Measurements from ENCODE around the gene EPM2A. TPM values are rescaled to one million over a fixed set of nuclear protein-coding genes. Genes with fewer than 3 reads are reported as not detected.

EPM2A gene
- total and polyA plus RNA-seq, 2 experiments from 2014 or later = 3.7 to 17.8 TPM

DNA sequence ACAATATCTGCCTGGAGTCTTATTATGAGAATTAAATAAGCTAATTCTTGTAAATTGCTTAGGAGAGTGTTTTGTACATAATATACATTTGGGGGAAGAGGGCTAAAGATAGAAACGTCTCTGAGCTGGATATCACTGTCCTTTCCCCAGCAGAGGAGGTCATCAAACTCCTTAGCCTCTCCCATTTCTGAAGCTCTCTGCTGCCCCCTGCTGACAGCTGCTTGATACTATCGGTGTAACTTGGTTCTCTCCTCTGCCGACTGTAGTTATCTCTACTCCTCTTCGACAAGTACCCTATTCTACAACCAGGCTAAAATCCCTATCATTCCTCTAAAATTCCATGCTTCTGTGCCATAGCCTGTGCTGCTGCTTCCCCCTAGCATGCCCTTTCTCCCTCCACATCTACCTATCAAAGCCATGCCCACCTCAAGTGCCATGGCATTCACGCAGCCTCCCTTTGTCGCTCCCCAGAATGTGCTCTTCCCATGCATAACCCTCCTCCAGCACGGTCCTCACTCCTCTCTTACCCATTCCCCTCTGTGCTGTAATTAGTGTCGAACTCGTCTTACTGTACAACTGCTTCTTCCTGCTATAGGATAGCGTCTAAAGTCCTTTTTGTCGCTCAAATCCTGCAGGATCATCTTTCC lies 101.2 kb downstream of the EPM2A start:
- TF ChIP-seq ZNF331 (CRISPR knock-in tag; IDR thresholded peaks at IDR 0.05; ENCODE audit: low read depth) (no peak), POLR2AphosphoS5 (IDR thresholded peaks at IDR 0.05; ENCODE audit: low read depth) (no peak), CTCF (conservative IDR thresholded peaks at IDR 0.05; ENCODE audit: low read depth in 2 of 2) (peak; percentile 82 to 94), EZH2 (IDR thresholded peaks at IDR 0.05; ENCODE audit: low read depth, unreplicated experiment) (no peak)
- H3K4me3 Mint-ChIP-seq = peak overlapping the region; percentile 4; the same call in 1 of the 3 replicates
- H3K4me1 Mint-ChIP-seq = peaks cover 7% of the 10 kb centered on the region

DNA sequence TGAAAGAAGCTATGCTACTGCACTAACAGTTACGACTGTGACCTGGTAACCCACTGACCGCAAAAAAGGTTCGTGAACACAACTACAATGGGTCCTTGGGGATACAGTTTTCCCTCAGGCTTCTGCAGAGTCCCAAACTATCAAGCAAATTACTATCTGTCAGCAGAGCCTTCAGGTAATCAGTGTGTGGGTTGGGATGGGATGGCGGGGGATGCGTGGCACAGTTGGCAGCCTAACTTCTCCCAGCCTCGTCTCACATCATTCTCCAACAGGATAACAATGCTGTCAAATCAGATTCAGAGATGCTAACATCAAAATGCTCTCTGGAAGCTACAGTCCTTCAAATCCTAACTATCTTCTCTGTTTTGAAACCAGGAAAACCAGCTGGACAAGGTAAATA lies 102.3 kb downstream of the EPM2A start:
- no peaks in the 10 kb centered on the region for H3F3A ChIP-seq (replicated peaks; ENCODE audit: low read depth)
- H3K27me3 ChIP-seq (ENCODE audit: insufficient read depth) = no peaks in the 10 kb centered on the region
- H3K36me3 ChIP-seq (ENCODE audit: insufficient read depth) = no peaks in the 10 kb centered on the region
- Mint-ChIP-seq H3K27me3 (ENCODE audit: insufficient read depth, low read depth, poor library complexity) (no peaks in the 10 kb centered on the region), H3K4me3 (no peak overlapping the region), H3K36me3 (ENCODE audit: low read depth) (no peaks in the 10 kb centered on the region), H3K27ac (no peak overlapping the region), H3K4me1 (peaks cover 8% of the 10 kb centered on the region), H3K9me3 (no peaks in the 10 kb centered on the region)
- H2AFZ ChIP-seq = no peak overlapping the region
- H3K27ac ChIP-seq (ENCODE audit: low read depth) = no peak overlapping the region
- H4K20me1 ChIP-seq (replicated peaks; ENCODE audit: insufficient read depth) = no peaks in the 10 kb centered on the region
- H3K79me2 ChIP-seq (replicated peaks; ENCODE audit: insufficient read depth) = no peaks in the 10 kb centered on the region
- no peak for ATAC-seq
- 0 out of 2 replicates have a peak, but pooled peaks cover 4% of the 10 kb centered on the region for H3K9me2 ChIP-seq (ENCODE audit: insufficient read depth)
- H3K4me1 ChIP-seq (ENCODE audit: insufficient read depth) = peaks cover 3% of the 10 kb centered on the region; the same call in 1 of the 2 replicates
- no peak overlapping the region for H3K4me2 ChIP-seq
- no peak overlapping the region for H3K4me3 ChIP-seq
- DNase-seq (ENCODE audit: low spot score) = no peak
- TF ChIP-seq ETS1 (IDR thresholded peaks at IDR 0.05) (no peak), EZH2 (IDR thresholded peaks at IDR 0.05; ENCODE audit: low read depth, unreplicated experiment) (no peak), ZNF331 (CRISPR knock-in tag; IDR thresholded peaks at IDR 0.05; ENCODE audit: low read depth) (no peak), STAT1 (IDR thresholded peaks at IDR 0.05; ENCODE audit: unreplicated experiment) (no peak), EZH2phosphoT487 (IDR thresholded peaks at IDR 0.05; ENCODE audit: unreplicated experiment) (no peak), POLR2AphosphoS5 (IDR thresholded peaks at IDR 0.05; ENCODE audit: low read depth) (no peak), ZNF462 (CRISPR knock-in tag; IDR thresholded peaks at IDR 0.05) (no peak), CTCF (conservative IDR thresholded peaks at IDR 0.05; ENCODE audit: low read depth in 2 of 2) (no peak)

More for the DNA sequence above, 101.2 kb downstream of the EPM2A start:
- H3K36me3 ChIP-seq (ENCODE audit: insufficient read depth) = no peaks in the 10 kb centered on the region
- H3K36me3 Mint-ChIP-seq (ENCODE audit: low read depth) = no peaks in the 10 kb centered on the region
- H3K9me3 Mint-ChIP-seq = no peaks in the 10 kb centered on the region
- no peaks in the 10 kb centered on the region for H3K27me3 Mint-ChIP-seq (ENCODE audit: insufficient read depth, low read depth, poor library complexity)
- H3K27ac Mint-ChIP-seq = no peak overlapping the region
- H3K79me2 ChIP-seq (replicated peaks; ENCODE audit: insufficient read depth) = no peaks in the 10 kb centered on the region
- peak; percentile 98 for ATAC-seq
- no peak overlapping the region for H3K27ac ChIP-seq (ENCODE audit: low read depth)
- no peaks in the 10 kb centered on the region for H4K20me1 ChIP-seq (replicated peaks; ENCODE audit: insufficient read depth)
- no peaks in the 10 kb centered on the region for H3K27me3 ChIP-seq (ENCODE audit: insufficient read depth)
- H3K4me2 ChIP-seq = peak overlapping the region; percentile 39; the same call in 1 of the 2 replicates
- H3K4me3 ChIP-seq = 0 out of 2 replicates have a peak overlapping the region, but pooled peaks have one; percentile 16
- H3K4me1 ChIP-seq (ENCODE audit: insufficient read depth) = peaks cover 3% of the 10 kb centered on the region; the same call in 1 of the 2 replicates
- no peak overlapping the region for H2AFZ ChIP-seq
- H3F3A ChIP-seq (replicated peaks; ENCODE audit: low read depth) = no peaks in the 10 kb centered on the region
- DNase-seq (ENCODE audit: low spot score) = peak; percentile 95
- 0 out of 2 replicates have a peak, but pooled peaks cover 3% of the 10 kb centered on the region for H3K9me2 ChIP-seq (ENCODE audit: insufficient read depth)
